ES-I3 (cell line): ENCODE measurements around the gene CHMP6.
"Not testable (repeated sequence)": the region's sequence is repeated elsewhere in the genome, so short reads cannot be mapped to it uniquely, and the experiment has no call there.

Experiments used
- H3K36me3 ChIP-seq: 2 replicates; pipeline ENCODE4 v1.6.1; 2013; ENCODE audit warnings: mild to moderate bottlenecking, low read length, control low read depth, moderate library complexity; ENCODE audit not compliant: insufficient read depth
- H3K4me1 ChIP-seq: 2 replicates; pipeline ENCODE4 v1.6.1; 2013; ENCODE audit warnings: mild to moderate bottlenecking, control low read depth, low read length; ENCODE audit not compliant: insufficient read depth
- H3K9ac ChIP-seq: 2 replicates; pipeline ENCODE4 v1.6.1; 2013; ENCODE audit warnings: low read depth, mild to moderate bottlenecking, low read length, moderate library complexity
- H3K9me3 ChIP-seq: 2 replicates; pipeline ENCODE4 v1.6.1; 2013; ENCODE audit warnings: mild to moderate bottlenecking, low read length, moderate library complexity; ENCODE audit not compliant: control insufficient read depth, insufficient read depth

Gene CHMP6

GRCh38 chr17:81016575-81016974 is 24.9 kb downstream of the CHMP6 start:
- peaks cover 3% of the 10 kb centered on the region; the same call in 1 of the 2 replicates for H3K4me1 ChIP-seq
- no peak overlapping the region for H3K9ac ChIP-seq
- H3K9me3 ChIP-seq, result peaks cover 6% of the 10 kb centered on the region; the same call in 1 of the 2 replicates
- H3K36me3 ChIP-seq, result no peaks in the 10 kb centered on the region

GRCh38 chr17:81017330-81017729 is 25.7 kb downstream of the CHMP6 start:
- H3K9ac ChIP-seq, H3K36me3 ChIP-seq, H3K9me3 ChIP-seq, H3K4me1 ChIP-seq: not testable (repeated sequence)

GRCh38 chr17:81018044-81018802 is 26.6 kb downstream of the CHMP6 start:
- Histone ChIP-seq H3K36me3 (no peaks in the 10 kb centered on the region), H3K9ac (no peak overlapping the region), H3K4me1 (peaks cover 3% of the 10 kb centered on the region; the same call in 1 of the 2 replicates), H3K9me3 (0 out of 2 replicates have a peak, but pooled peaks cover 1% of the 10 kb centered on the region)

- no peaks in the 10 kb centered on the region for H3K36me3 ChIP-seq
- no peaks in the 10 kb centered on the region for H3K9me3 ChIP-seq
- H3K9ac ChIP-seq, result no peak overlapping the region
- H3K4me1 ChIP-seq, result peaks cover 3% of the 10 kb centered on the region; the same call in 1 of the 2 replicates
These were observed 28.2 kb downstream of the CHMP6 start for GRCh38 chr17:81019563-81020442.

GRCh38 chr17:81020443-81020766 is 28.8 kb downstream of the CHMP6 start:
- Histone ChIP-seq H3K36me3 (no peaks in the 10 kb centered on the region), H3K4me1 (peaks cover 3% of the 10 kb centered on the region; the same call in 1 of the 2 replicates), H3K9ac (no peak overlapping the region), H3K9me3 (no peaks in the 10 kb centered on the region)

- no peak overlapping the region for H3K9ac ChIP-seq
- H3K36me3 ChIP-seq, result no peaks in the 10 kb centered on the region
- H3K9me3 ChIP-seq, result no peaks in the 10 kb centered on the region
These were observed 29.3 kb downstream of the CHMP6 start for GRCh38 chr17:81020767-81021497.

GRCh38 chr17:81021531-81022343 is 30.1 kb downstream of the CHMP6 start:
- Histone ChIP-seq H3K36me3 (no peaks in the 10 kb centered on the region), H3K9me3 (no peaks in the 10 kb centered on the region), H3K4me1 (peaks cover 3% of the 10 kb centered on the region; the same call in 1 of the 2 replicates), H3K9ac (no peak overlapping the region)

More at GRCh38 chr17:81020767-81021497, 29.3 kb downstream of the CHMP6 start:
- peaks cover 3% of the 10 kb centered on the region; the same call in 1 of the 2 replicates for H3K4me1 ChIP-seq

GRCh38 chr17:81022344-81022676 is 30.7 kb downstream of the CHMP6 start:
- Histone ChIP-seq H3K36me3 (no peaks in the 10 kb centered on the region), H3K9ac (no peak overlapping the region), H3K4me1 (peaks cover 3% of the 10 kb centered on the region; the same call in 1 of the 2 replicates), H3K9me3 (no peaks in the 10 kb centered on the region)

- Histone ChIP-seq H3K36me3 (no peaks in the 10 kb centered on the region), H3K9me3 (no peaks in the 10 kb centered on the region), H3K9ac (no peak overlapping the region), H3K4me1 (no peaks in the 10 kb centered on the region; the same call in 1 of the 2 replicates)
These were observed 33.6 kb downstream of the CHMP6 start for GRCh38 chr17:81025065-81025740.

GRCh38 chr17:81025741-81026129 is 34.1 kb downstream of the CHMP6 start:
- no peak overlapping the region for H3K9ac ChIP-seq
- H3K4me1 ChIP-seq, result no peaks in the 10 kb centered on the region; the same call in 1 of the 2 replicates
- no peaks in the 10 kb centered on the region for H3K36me3 ChIP-seq
- H3K9me3 ChIP-seq, result no peaks in the 10 kb centered on the region

GRCh38 chr17:81026266-81027036 is 34.8 kb downstream of the CHMP6 start:
- H3K9ac ChIP-seq, result no peak overlapping the region
- no peaks in the 10 kb centered on the region; the same call in 1 of the 2 replicates for H3K4me1 ChIP-seq
- H3K36me3 ChIP-seq, result no peaks in the 10 kb centered on the region
- no peaks in the 10 kb centered on the region for H3K9me3 ChIP-seq

GRCh38 chr17:81027038-81027437 is 35.4 kb downstream of the CHMP6 start:
- Histone ChIP-seq H3K4me1 (no peaks in the 10 kb centered on the region; the same call in 1 of the 2 replicates), H3K9ac (no peak overlapping the region), H3K9me3 (no peaks in the 10 kb centered on the region), H3K36me3 (no peaks in the 10 kb centered on the region)
